CD4-positive, alpha-beta T cell (primary cell): ENCODE data around the gene COL19A1. TPM values are rescaled to one million over a fixed set of nuclear protein-coding genes. Genes with fewer than 3 reads are reported as not detected.

Source experiments
- ATAC-seq: fragments of 200-7000 bp; cut with Tn5 transposase; one replicate; pipeline ENCODE4 v1.10.0; 2022; ENCODE audit warnings: mild to moderate bottlenecking; ENCODE audit not compliant: poor library complexity
- CTCF ChIA-PET: fragments of 350-600 bp; sonication (Branson Sonifier 250); formaldehyde crosslinking; loops from one replicate; lab custom pipeline; 2021; ENCODE audit warnings: antibody characterized with exemption, inconsistent platforms; lab: Charles Lee
- POLR2A ChIA-PET: fragments of 350-600 bp; sonication (Branson Sonifier 250); formaldehyde crosslinking; loops from one replicate; lab custom pipeline; 2021; ENCODE audit warnings: antibody characterized with exemption, inconsistent platforms; lab: Charles Lee
- DNase-seq, 14 experiments: peaks; one replicate each; pipeline ENCODE4 v3.0.0-alpha.2; 2013 to 2020; ENCODE audit warnings: mixed read lengths in 2 of 14
- H3K27ac ChIP-seq, 2 donors: one replicate each; pipeline versions ENCODE4 v1.5.1 to v1.7.0; 2013; ENCODE audit warnings: low read length in 2 of 2, low read depth in 1 of 2, mild to moderate bottlenecking in 1 of 2
- H3K27me3 ChIP-seq, 2 experiments: 1 replicate in 1 of 2; 2 replicates in 1 of 2; pipeline versions ENCODE4 v1.6.1 to v1.7.0; 2013; ENCODE audit warnings: low read length in 2 of 2, control low read depth in 1 of 2, mild to moderate bottlenecking in 1 of 2, moderate library complexity in 1 of 2; ENCODE audit not compliant: insufficient read depth in 2 of 2, control insufficient read depth in 1 of 2
- H3K36me3 ChIP-seq: one replicate; pipeline ENCODE4 v1.6.1; 2013; ENCODE audit warnings: low read length, control low read depth; ENCODE audit not compliant: insufficient read depth
- H3K4me1 ChIP-seq: one replicate; pipeline ENCODE4 v1.6.1; 2013; ENCODE audit warnings: low read length, control low read depth; ENCODE audit not compliant: insufficient read depth
- H3K4me3 ChIP-seq: one replicate; pipeline ENCODE4 v1.5.1; 2013; ENCODE audit warnings: mild to moderate bottlenecking, low read length, moderate library complexity
- H3K9me3 ChIP-seq, 2 experiments: 1 replicate in 1 of 2; 2 replicates in 1 of 2; pipeline versions ENCODE4 v1.6.1 to v1.7.0; 2013; ENCODE audit warnings: low read length in 2 of 2, mild to moderate bottlenecking in 2 of 2, control low read depth in 1 of 2, moderate library complexity in 1 of 2; ENCODE audit not compliant: control insufficient read depth in 1 of 2, insufficient read depth in 1 of 2
- H3K27ac Mint-ChIP-seq: one replicate; pipeline ENCODE4 v1.8.0; 2020; ENCODE audit warnings: mixed read lengths
- H3K27me3 Mint-ChIP-seq: one replicate; pipeline ENCODE4 v1.8.0; 2021; ENCODE audit warnings: mixed read lengths
- H3K36me3 Mint-ChIP-seq: one replicate; pipeline ENCODE4 v1.8.0; 2021; ENCODE audit warnings: low read depth, mixed read lengths
- H3K4me1 Mint-ChIP-seq: one replicate; pipeline ENCODE4 v1.8.0; 2021; ENCODE audit warnings: low read depth, mixed read lengths
- H3K4me3 Mint-ChIP-seq: one replicate; pipeline ENCODE4 v1.8.0; 2020; ENCODE audit warnings: mild to moderate bottlenecking, mixed read lengths
- H3K9me3 Mint-ChIP-seq: one replicate; pipeline ENCODE4 v1.8.0; 2020; ENCODE audit warnings: mixed read lengths
- intact Hi-C, 2 experiments: fragments of 100-400 bp; cut with DNase I in 1 of 2; cut with micrococcal nuclease in 1 of 2; formaldehyde crosslinking; loops; one replicate each; pipeline versions ENCODE4 v1.15.1 to v1.9.0; 2023 to 2025; cut with DNase I, micrococcal nuclease
- total RNA-seq, 174 experiments: library from RNA in 2 of 174; stranded (reverse) in 2 of 174; gene quantifications; one replicate each; pipeline ENCODE4 v1.2.3 and lab custom pipeline; 2021 to 2026
- TF ChIP-seq, protein P1 (sequence below): fragments of 200-600 bp; IDR thresholded peaks from one replicate; pipeline ENCODE4 v1.8.0; 2022; ENCODE audit warnings: antibody characterized with exemption, mild to moderate bottlenecking

COL19A1 gene
- total RNA-seq, 2 experiments from 2014 or later, result not detected

DNA sequence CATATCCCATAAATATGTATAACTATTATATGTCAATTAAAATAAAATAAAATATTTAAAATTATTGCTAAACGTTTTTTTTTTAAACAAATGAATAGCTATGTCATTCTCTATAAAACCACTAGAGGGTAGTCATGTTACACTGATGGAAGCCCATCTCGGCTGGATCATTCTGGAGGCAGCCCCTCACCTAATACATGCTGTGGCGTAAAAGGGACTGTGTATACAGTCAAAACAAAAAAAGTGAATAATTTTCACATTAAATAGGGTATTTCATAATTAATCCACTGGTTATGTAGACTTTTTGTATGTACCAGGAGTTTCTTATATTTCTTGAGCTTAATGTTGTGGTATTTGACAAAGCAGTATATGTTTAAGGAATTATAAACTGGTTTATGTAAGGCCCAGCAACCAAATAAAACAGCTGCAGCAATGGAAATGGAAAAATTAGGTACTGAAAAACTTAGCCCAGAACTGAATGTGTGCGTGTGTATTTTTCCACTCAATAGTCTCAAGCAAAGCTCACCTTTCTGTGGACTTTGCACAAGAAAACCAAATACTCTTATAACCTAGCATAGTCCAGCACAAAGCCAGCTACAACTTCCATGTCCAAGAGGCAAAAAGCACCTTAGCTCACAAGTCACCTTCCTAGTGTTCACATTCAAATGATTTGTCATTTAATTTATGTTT lies 354.8 kb downstream of the COL19A1 start:
- Histone ChIP-seq H3K9me3 (no peaks in the 10 kb centered on the region), H3K27me3 (no peaks in the 10 kb centered on the region), H3K4me1 (no peaks in the 10 kb centered on the region), H3K27ac (no peak overlapping the region), H3K36me3 (no peaks in the 10 kb centered on the region), H3K4me3 (no peak overlapping the region)
- no peak overlapping the region for H3K4me3 Mint-ChIP-seq
- ChIA-PET POLR2A (no interaction called here), CTCF (interaction anchor here (0.6 to 1.7 kb wide), 8 partner anchors 9 to 735 kb away, joined by 3 to 7 read pairs (median 4); partner anchors contain the start of gene B3GAT2)
- peaks cover 18% of the 10 kb centered on the region for H3K27me3 Mint-ChIP-seq
- no peaks in the 10 kb centered on the region for H3K4me1 Mint-ChIP-seq
- H3K9me3 Mint-ChIP-seq, result no peaks in the 10 kb centered on the region
- peak in 4 of 14 experiments; percentile 5 to 29 (median 20) for DNase-seq
- TF ChIP-seq, protein P1, sequence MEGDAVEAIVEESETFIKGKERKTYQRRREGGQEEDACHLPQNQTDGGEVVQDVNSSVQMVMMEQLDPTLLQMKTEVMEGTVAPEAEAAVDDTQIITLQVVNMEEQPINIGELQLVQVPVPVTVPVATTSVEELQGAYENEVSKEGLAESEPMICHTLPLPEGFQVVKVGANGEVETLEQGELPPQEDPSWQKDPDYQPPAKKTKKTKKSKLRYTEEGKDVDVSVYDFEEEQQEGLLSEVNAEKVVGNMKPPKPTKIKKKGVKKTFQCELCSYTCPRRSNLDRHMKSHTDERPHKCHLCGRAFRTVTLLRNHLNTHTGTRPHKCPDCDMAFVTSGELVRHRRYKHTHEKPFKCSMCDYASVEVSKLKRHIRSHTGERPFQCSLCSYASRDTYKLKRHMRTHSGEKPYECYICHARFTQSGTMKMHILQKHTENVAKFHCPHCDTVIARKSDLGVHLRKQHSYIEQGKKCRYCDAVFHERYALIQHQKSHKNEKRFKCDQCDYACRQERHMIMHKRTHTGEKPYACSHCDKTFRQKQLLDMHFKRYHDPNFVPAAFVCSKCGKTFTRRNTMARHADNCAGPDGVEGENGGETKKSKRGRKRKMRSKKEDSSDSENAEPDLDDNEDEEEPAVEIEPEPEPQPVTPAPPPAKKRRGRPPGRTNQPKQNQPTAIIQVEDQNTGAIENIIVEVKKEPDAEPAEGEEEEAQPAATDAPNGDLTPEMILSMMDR, result peak; percentile 68
- no peaks in the 10 kb centered on the region for H3K36me3 Mint-ChIP-seq
- no peak for ATAC-seq
- intact Hi-C loops, result loop anchor here (2.0 to 10.0 kb wide), 4 partner anchors 466 to 1124 kb away; partner anchors contain the start of gene B3GAT2 (in 1 of the 2)
- H3K27ac Mint-ChIP-seq, result no peak overlapping the region

DNA sequence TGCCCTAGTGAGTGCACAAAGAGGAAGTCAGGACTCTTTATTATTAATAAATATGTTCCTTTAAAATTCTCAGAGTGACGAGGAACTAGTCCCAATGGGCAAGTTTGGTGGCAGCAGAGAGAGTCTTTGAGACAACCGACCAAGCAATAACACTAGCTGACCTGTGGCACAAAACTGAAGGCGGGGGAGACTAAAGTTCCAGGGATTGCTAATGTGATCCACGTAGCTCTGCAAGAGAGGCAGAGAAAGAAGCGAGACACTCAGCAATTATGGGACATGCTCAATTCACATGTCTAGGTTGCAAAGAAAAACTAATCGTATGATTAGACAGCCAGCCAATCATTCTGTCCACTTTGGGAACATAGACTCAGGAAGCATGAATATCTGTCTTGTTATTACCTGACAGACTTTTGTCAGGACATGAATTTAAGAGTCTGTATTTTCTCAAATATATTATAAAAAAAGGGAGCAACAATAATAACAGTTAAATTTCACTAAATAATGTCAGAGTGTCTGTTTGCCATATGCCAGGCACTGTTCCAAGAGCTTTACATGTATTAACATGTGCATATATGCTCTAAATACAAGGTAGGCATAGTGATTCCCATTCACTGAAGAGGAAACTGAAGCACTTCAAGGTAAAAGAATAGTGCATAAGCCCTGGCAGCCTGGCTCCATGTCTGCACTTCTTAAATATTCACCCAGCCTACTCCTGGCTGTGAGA lies 355.5 kb downstream of the COL19A1 start:
- ChIA-PET CTCF (interaction anchor here (0.6 to 1.7 kb wide), 6 partner anchors 8 to 734 kb away, joined by 3 to 7 read pairs (median 4); partner anchors contain the start of gene B3GAT2), POLR2A (no interaction called here)
- Mint-ChIP-seq H3K4me3 (no peak overlapping the region), H3K27me3 (peaks cover 18% of the 10 kb centered on the region), H3K27ac (no peak overlapping the region), H3K9me3 (no peaks in the 10 kb centered on the region), H3K4me1 (no peaks in the 10 kb centered on the region), H3K36me3 (no peaks in the 10 kb centered on the region)
- intact Hi-C loops, result loop anchor here (2.0 to 10.0 kb wide), 4 partner anchors 465 to 1123 kb away; partner anchors contain the start of gene B3GAT2 (in 1 of the 2)
- no peak for DNase-seq
- no peak overlapping the region for H3K4me3 ChIP-seq
- ATAC-seq, result no peak
- TF ChIP-seq, protein P1, result no peak
- no peaks in the 10 kb centered on the region for H3K4me1 ChIP-seq
- H3K9me3 ChIP-seq, result no peaks in the 10 kb centered on the region
- H3K27me3 ChIP-seq, result no peaks in the 10 kb centered on the region
- H3K36me3 ChIP-seq, result no peaks in the 10 kb centered on the region
- H3K27ac ChIP-seq, result no peak overlapping the region

- H3K27me3 Mint-ChIP-seq, result peaks cover 18% of the 10 kb centered on the region
- no peaks in the 10 kb centered on the region for H3K9me3 Mint-ChIP-seq
- intact Hi-C loops, result loop anchor here (5.0 to 10.0 kb wide), 3 partner anchors 465 to 1122 kb away; partner anchors contain the start of gene B3GAT2 (in 1 of the 2)
- POLR2A ChIA-PET, result no interaction called here
- TF ChIP-seq, protein P1, result no peak
- no peaks in the 10 kb centered on the region for H3K4me1 Mint-ChIP-seq
- ATAC-seq (no peak), DNase-seq (no peak)
- H3K9me3 ChIP-seq, result no peaks in the 10 kb centered on the region
- H3K36me3 ChIP-seq, result no peaks in the 10 kb centered on the region
- H3K4me1 ChIP-seq, result no peaks in the 10 kb centered on the region
- H3K4me3 Mint-ChIP-seq, result no peak overlapping the region
- no peaks in the 10 kb centered on the region for H3K27me3 ChIP-seq
- no peaks in the 10 kb centered on the region for H3K36me3 Mint-ChIP-seq
- CTCF ChIA-PET, result interaction anchor here (1.2 kb wide), 1 partner anchor 464 kb away, joined by 4 read pairs; no protein-coding TSS in a partner anchor
- H3K4me3 ChIP-seq, result no peak overlapping the region
- H3K27ac ChIP-seq, result no peak overlapping the region
- no peak overlapping the region for H3K27ac Mint-ChIP-seq
Measured at GRCh38 chr6:70222439-70222749, 356.0 kb downstream of the COL19A1 start.
